ENCODE measurements around the gene LRIG1.
A peak's percentile ranks its signal among the peaks of the same experiment; 100 is the strongest.

The LRIG1 gene

GRCh38 chr3:66492071-66492470 lies 8.8 kb downstream of the LRIG1 start:
- no peaks in the 10 kb centered on the region for H3K27me3 ChIP-seq (ENCODE audit: control insufficient read depth, low read length)
- H3K9me3 ChIP-seq (ENCODE audit: control insufficient read depth, insufficient read depth, low read length), result no peaks in the 10 kb centered on the region
- H3K4me1 ChIP-seq (ENCODE audit: control insufficient read depth, low read length), result peaks cover 100% of the 10 kb centered on the region
- peak overlapping the region; percentile 80 for H3K4me3 ChIP-seq (ENCODE audit: low read length)
- TF ChIP-seq EZH2phosphoT487 (IDR thresholded peaks at IDR 0.05; ENCODE audit: borderline replicate concordance, low read length) (no peak), CTCF (IDR thresholded peaks at IDR 0.05; ENCODE audit: low read depth, low read length, poor library complexity, severe bottlenecking) (no peak)
- H3K79me2 ChIP-seq (ENCODE audit: control insufficient read depth, low read length), result peaks cover 100% of the 10 kb centered on the region
- H3K27ac ChIP-seq (ENCODE audit: low read depth, low read length), result peak overlapping the region; percentile 97
- H4K20me1 ChIP-seq (ENCODE audit: control insufficient read depth, insufficient read depth, low read depth, low read length), result 0 out of 2 replicates have a peak, but pooled peaks cover 6% of the 10 kb centered on the region
- peaks cover 45% of the 10 kb centered on the region for H3F3A ChIP-seq (ENCODE audit: control insufficient read depth, insufficient read depth)
- peaks cover 51% of the 10 kb centered on the region for H3K36me3 ChIP-seq (ENCODE audit: control insufficient read depth, low read length)
- no peaks in the 10 kb centered on the region for H3K9me2 ChIP-seq (replicated peaks; ENCODE audit: control insufficient read depth, low read length)
- peak overlapping the region; percentile 91 for H3K4me2 ChIP-seq (ENCODE audit: low read length)

GRCh38 chr3:66490984-66491383 lies 9.8 kb downstream of the LRIG1 start:
- Histone ChIP-seq H3K27ac (ENCODE audit: low read depth, low read length) (peak overlapping the region; percentile 97), H3K4me1 (ENCODE audit: control insufficient read depth, low read length) (peaks cover 100% of the 10 kb centered on the region), H3K79me2 (ENCODE audit: control insufficient read depth, low read length) (peaks cover 100% of the 10 kb centered on the region)

GRCh38 chr3:66490214-66490613 lies 10.6 kb downstream of the LRIG1 start:
- Histone ChIP-seq H3K27me3 (ENCODE audit: control insufficient read depth, low read length) (no peaks in the 10 kb centered on the region), H3K9me3 (ENCODE audit: control insufficient read depth, insufficient read depth, low read length) (no peaks in the 10 kb centered on the region), H4K20me1 (ENCODE audit: control insufficient read depth, insufficient read depth, low read depth, low read length) (peaks cover 22% of the 10 kb centered on the region), H3K27ac (ENCODE audit: low read depth, low read length) (peak overlapping the region; percentile 97), H3K4me3 (ENCODE audit: low read length) (peak overlapping the region; percentile 80), H3K36me3 (ENCODE audit: control insufficient read depth, low read length) (peaks cover 55% of the 10 kb centered on the region), H3K4me1 (ENCODE audit: control insufficient read depth, low read length) (peaks cover 100% of the 10 kb centered on the region), H3F3A (ENCODE audit: control insufficient read depth, insufficient read depth) (peaks cover 28% of the 10 kb centered on the region), H3K79me2 (ENCODE audit: control insufficient read depth, low read length) (peaks cover 100% of the 10 kb centered on the region), H3K4me2 (ENCODE audit: low read length) (peak overlapping the region; percentile 91), H3K9me2 (replicated peaks; ENCODE audit: control insufficient read depth, low read length) (no peaks in the 10 kb centered on the region)
- TF ChIP-seq EZH2phosphoT487 (IDR thresholded peaks at IDR 0.05; ENCODE audit: borderline replicate concordance, low read length) (no peak), CTCF (IDR thresholded peaks at IDR 0.05; ENCODE audit: low read depth, low read length, poor library complexity, severe bottlenecking) (no peak)

More at GRCh38 chr3:66490984-66491383, 9.8 kb downstream of the LRIG1 start:
- Histone ChIP-seq H3K4me2 (ENCODE audit: low read length) (peak overlapping the region; percentile 91), H3K9me2 (replicated peaks; ENCODE audit: control insufficient read depth, low read length) (no peaks in the 10 kb centered on the region), H4K20me1 (ENCODE audit: control insufficient read depth, insufficient read depth, low read depth, low read length) (peaks cover 16% of the 10 kb centered on the region; the same call in 1 of the 2 replicates), H3K9me3 (ENCODE audit: control insufficient read depth, insufficient read depth, low read length) (no peaks in the 10 kb centered on the region), H3K4me3 (ENCODE audit: low read length) (peak overlapping the region; percentile 80), H3K36me3 (ENCODE audit: control insufficient read depth, low read length) (peaks cover 53% of the 10 kb centered on the region), H3K27me3 (ENCODE audit: control insufficient read depth, low read length) (no peaks in the 10 kb centered on the region), H3F3A (ENCODE audit: control insufficient read depth, insufficient read depth) (peaks cover 35% of the 10 kb centered on the region)
- no peak for TF ChIP-seq EZH2phosphoT487 (IDR thresholded peaks at IDR 0.05; ENCODE audit: borderline replicate concordance, low read length)
- TF ChIP-seq CTCF (IDR thresholded peaks at IDR 0.05; ENCODE audit: low read depth, low read length, poor library complexity, severe bottlenecking), result no peak
